Middle frontal gyrus (tissue), 1 donor: ENCODE data around the gene RARB.

Source experiments
- DNase-seq: peaks from one replicate; pipeline ENCODE4 v3.0.0-alpha.2; 2015; ENCODE audit warnings: low spot score; ENCODE audit errors: extremely low spot score

Gene RARB

DNA sequence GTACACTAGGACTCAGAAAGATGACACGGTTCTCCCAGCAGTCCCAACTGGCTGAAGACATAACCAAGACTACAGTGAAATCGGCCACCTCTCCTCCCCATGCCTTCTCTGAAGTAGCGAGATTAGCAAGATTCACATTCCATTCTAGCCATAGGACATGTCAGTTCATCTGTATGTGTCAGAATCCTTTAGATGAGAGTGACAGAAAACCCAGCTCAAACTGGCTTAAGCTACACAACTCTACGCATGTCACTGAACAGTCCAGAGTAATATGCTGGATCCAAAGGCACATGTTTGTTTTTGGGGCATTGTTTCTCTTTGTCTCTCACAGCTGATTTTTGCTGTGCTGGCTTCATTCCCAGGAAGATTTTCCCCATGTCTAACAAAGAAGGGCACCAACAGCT lies 75.8 kb downstream of the RARB start:
- DNase-seq: no peak

DNA sequence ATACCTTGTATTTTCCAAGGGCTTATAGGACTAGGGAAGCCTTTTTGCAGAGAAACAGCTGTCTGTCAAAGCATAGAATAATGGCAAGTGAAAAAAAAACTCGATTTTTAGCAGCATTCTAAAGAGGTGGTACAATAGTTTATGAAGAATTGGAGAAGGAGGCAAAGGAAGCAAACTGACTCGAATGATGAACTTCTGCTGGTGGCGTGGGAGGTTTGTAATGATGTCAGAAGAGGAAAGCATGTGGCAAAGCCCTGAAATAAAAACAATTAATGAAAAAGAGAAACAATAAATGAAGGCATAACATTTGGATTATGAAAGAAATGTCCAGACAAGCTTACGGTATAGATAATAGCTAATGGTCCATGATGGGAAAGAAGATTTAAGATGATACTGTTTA lies 77.5 kb downstream of the RARB start:
- DNase-seq: no peak

DNA sequence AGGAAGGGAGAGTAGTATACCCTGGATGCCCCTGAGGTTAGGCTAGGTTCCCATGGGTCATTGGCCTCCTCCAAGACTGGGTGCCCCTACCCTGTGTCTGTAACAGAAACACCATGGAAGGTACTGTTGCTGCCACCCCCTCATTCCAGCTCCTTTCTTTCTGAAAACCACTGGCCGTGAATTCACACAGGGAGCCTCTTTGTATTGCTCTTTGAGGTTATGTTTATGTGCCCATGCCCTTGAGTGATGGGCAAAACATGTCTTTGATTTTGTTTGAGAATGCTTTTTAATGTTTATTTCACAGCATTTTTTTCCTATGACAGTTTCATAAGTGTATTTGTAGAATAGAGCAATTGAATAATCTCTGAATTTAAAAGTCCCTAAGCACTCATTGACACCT lies 79.7 kb downstream of the RARB start:
- no peak for DNase-seq

DNA sequence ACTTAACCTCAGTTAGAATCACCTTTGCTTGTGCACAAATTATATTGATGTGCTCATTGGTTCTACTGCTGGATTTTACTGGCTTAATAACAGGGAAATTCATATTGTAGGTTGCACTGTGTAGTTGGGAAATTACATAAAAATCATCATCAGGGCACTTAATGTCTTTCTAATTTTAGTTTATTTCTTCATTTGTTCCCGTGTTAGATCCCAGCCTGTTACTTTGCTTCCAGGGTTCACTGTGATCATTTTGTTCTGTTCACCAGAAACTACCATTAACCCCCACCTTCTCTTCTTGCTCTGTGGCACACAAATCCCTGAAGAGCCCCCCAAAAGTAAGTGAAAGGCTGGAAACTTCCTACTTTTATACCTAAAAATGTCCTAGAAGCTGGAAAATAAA lies 80.4 kb downstream of the RARB start:
- no peak for DNase-seq

DNA sequence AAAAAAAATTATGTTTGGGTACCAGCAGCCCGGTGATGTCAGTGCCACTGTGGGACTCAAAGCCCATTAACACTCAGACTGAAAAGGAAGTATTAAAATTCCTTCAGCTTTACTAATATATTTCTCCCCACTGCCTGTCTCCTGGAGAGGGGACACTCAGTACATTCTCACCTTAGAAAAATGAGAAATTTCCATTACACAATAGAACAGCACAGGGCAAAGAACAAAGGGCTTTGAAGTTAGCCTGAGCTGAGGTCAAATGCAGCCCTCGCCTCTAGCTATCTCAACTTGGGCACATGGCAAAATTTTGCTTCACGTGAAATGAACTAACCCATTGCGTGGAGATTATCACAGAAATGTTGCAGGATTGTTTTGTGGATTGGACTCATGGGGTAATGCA lies 80.8 kb downstream of the RARB start:
- no peak for DNase-seq

DNA sequence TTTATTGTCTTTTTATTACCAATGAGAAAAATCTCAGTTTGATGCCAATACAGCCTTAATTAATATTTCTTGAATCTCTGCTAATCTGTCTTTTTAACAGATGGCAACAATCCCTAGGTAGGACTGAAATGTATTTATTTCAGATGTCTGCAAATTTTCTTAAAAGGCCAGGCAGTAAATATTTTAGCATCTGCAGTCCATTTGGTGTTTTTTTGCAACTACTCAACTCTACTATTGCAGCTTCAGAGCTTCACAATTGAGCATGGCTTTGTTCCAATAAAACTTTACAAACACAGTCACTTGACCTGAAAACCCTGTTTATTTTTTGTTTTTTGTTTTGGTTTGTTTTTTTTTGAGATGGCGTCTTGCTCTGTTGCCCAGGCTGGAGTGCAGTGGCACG lies 82.7 kb downstream of the RARB start:
- no peak for DNase-seq

DNA sequence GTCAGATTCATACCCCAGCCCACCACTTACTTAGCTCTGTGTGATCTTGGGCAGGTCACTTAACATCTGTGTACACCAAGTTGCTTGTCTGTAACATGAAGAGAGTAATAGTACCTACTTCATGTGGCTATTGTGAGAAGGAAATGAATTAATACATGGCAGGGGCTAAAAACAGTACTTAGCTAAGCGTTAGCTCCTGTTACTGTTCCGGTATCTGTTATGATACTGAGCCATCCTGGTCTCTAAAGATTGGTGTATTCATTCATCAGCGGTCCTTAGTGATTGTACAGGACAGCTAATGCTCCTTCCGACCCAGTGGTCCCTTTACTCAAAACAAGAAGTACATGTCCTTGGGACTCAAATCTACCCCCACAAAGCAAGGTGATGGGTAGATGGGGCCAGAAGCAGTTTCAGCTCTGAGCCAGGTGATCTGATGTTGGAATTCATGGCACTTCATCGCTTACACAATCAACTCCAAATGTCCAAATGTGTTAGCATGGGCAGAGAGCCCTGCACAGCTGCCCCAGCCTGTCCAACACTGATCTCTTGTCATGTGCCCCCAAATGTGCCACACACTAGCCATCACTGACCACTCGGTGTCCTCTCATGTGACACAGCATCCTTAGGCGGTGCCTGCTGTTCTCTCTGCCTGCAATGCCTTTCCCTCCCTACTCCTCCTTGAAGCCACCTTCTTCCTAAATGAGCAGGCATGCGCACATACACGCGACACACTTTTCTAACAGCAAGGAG lies 84.1 kb downstream of the RARB start:
- DNase-seq: no peak

DNA sequence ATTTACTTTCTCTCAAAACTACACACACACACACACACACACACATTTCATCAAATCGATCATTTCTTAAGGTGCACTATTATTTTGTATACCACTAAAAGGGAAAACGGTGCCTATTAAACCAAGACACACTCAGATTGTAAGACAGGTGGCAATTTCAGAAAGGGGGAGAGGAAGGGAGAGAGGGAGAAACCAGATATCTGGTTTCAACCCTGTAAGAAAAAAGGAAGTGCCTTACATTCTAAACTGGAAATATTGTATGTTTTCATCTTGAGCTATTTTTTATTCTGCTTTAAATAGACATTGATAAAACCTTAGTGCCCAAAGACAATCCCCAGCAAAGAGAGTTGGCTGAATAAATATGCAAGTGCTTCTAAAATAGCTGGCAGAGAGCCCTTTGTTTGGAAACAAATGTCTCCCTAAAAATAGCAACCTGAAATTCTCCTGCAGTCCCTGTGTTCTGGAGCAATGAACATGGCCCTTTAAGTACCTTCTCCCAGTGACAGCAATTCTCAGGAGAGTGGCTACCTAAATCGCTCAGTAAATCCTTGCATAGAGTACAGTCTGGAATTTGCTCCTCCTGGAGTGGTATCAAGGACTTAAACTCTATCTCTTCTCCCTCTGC lies 85.7 kb downstream of the RARB start:
- no peak for DNase-seq

DNA sequence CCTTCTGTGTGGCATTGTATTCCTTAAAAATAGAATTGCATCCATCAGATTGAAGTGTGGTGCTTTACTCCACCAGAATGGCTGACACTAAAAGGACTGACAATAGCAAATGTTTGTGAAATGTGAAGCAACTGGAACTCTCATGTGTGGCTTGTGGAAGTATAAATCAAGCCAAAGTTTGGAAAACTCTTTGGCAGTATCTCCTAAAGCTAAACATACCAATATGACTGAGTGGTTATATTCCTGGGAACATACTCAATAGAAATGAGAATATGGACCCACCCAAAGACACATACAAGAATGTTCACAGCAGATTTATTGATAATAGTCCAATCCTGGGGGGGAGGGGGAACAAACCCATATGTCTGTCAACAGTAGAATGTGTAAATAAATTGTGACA lies 87.1 kb downstream of the RARB start:
- no peak for DNase-seq

DNA sequence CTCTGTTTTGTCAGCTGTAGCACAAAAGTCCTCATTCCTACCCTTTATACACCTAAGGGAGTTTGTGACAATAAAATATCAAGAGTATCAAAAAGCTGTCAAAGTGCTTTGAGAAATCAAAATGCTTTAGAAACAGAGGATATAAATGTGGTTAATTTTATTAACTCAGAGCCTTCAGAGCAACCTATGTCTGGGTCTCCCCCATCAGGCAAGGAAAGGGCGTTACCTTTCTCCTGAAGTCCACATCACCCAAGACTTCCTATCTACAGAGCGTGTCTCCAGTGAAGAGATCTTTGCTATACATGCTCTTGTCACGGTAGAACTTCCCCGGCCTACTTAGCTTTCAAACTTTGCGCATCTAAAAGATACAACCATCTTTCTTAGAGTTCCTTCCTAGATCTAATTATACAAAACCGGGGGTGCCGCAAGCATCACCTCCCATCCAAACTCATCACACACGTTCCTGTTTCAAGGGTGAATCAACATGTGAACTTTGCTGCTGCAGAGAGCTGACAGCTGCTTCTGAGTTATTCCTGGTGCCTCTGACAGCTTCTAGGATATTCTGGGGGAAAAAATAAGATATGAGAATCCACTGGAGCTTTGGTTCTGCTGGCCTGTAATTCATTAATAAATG lies 93.0 kb downstream of the RARB start:
- no peak for DNase-seq

DNA sequence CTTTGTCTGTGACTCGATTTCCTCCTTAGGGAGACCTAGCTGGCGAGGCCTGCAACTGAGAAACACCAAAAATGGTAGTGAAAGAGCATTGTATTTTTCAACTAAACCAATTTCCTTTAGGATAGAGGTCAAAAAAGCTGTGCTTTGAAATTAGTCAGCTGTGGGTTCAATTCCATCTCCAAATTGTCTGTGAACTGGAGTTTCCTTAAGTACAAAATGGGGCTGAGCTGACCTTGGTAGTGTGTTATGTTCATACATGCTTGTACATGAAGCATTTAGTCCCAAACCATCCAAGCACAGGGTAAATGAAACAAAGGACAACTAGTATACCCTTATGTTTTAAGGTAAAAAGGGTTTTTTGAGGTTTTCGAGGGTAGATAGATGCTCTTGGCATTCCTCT lies 99.3 kb downstream of the RARB start:
- DNase-seq: no peak

DNA sequence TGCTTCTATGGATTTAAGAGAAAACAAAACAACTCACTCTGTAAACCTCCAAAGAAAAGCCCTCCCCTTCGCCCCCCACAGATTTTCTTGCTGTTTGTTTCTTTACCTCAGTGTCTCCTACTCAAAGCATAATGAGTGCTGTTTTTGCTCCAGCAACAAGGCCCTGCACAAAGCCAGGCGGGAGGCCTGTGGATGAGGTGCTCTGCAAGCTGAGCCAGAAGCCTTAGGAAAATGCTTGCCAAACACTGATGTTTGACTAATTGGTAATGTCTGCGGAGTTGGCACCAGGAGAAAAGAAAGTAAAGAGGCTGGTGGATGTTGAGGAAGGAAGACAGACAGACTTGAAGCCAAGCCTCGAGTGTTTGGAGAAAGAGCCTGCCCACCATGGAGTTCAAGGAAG lies 99.7 kb downstream of the RARB start:
- DNase-seq: no peak

DNA sequence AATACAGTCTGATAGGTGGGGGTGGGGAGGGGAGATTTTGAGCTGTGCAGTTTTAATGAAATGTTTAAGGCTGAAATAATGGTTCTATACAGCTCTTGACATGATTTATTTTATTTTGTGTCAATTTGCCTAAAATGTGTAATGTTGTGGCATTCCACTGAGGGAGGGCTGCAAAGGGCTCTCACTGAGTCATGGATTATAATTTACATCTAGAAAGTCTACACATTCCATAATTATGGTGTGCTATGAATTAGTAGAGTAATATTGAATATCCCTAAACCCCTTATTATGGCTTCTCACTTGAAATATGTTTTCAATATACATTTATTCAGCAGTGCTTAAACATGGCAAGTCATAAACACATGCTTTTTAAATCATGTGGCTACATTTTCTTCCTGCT lies 103.9 kb downstream of the RARB start:
- no peak for DNase-seq

DNA sequence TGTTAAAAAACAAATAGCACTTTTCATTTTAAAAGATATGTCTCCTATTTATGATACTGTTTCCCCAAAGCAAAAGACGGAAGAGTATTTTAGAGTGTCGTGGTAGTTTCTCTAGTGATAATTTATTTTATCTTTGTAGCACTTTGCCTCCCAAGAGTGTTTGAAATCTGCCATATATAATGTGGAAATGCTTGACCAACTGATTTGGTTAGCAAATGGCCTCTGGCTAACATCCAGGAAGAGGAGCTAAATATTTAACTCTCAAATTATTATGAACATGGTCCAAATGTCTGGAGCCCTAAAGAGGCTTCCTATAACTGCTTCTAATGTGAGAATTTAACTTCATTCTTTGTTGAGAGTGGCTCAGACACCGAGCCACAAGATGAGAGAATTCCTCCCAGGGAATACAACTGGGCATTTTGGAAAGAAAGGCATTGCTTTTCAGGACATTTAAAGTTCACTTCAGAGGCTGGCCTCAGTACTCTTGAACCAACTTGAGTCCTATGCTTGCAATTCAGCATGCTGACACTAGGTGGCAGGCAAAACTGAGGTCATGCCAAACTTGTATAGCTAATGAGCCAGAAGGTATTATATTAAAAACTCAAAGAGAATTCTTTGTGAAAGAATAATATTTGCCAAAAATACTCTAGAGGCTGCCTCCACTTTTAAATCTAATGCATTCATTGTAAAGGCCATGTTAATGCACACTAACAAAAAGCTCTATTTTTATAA lies 104.5 kb downstream of the RARB start:
- DNase-seq: no peak

DNA sequence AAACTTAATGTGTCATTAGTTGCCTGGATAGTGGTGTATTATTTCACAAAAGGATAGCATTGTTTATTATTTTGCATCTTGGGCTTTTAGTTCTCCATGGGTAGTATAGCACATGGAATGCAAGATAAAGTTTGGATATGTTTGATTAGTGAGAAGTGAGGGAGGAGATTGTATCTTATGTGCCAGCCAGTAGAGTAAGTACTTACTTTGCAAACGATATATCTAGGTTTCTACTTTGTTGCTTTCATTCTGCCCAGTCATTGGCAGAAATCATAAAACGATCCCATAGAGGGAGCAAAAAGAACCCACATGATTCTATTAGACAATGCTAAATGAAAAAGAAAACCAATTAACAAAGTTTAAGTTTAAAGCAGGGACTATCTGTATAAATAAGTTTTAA lies 105.3 kb downstream of the RARB start:
- no peak for DNase-seq

DNA sequence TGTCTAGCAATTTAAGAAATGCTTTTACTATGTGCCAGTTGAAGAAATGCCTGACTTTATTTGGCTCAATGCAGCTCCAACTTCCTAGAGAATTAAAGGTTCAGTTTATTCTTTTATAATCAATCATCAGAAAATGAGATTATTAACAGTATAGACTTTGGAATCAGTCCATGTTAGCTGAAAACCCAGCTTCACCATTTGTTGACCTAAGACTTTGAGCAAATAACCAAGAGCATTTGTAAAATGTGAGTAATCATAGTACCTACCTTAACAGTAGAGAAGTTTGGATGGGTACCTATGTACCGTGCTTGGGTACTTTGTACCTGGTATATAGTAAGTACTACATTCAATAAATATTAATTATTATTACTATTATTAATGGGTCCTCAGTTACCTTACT lies 105.9 kb downstream of the RARB start:
- no peak for DNase-seq

DNA sequence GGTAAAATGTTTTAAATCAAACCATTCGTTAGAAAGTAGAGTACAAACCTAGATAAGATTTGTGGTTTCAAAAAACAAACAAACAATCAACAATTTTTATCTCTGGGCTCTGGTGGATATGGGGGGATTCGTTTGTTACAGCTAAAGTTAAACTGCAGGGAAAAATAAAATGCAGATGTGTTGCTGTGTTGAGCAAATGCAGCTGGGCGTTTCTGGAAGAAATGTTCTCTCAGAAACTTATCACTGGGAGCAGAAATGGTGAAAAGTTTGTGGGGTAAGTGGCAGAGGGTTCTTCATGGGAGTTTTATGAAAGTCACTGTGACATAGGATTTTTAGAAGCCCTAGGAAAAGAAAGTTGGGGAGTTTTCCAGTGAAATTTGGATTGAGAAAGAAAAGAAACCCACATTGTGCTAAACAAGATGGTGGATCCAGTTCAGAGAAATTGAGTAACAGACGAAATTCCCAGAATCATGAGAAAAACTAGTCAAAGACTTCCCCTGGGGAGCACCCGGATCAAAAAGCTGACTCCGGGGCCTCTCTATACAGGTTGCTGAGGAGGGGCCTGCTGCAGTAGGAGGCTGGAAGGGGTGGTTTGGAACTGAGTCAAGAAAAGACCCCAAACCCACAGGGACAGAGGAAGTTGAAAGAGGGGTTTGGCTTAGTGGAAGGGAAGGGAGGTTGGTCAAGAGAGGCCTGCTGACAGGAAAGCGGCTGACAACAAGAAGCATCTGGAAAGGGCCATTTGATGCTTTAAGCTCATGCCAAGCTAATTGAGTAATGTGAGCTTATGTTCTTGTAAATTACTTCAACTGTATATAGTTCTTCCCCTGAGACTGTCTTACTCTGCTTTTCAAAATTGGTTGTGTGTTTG lies 108.7 kb downstream of the RARB start:
- no peak for DNase-seq

DNA sequence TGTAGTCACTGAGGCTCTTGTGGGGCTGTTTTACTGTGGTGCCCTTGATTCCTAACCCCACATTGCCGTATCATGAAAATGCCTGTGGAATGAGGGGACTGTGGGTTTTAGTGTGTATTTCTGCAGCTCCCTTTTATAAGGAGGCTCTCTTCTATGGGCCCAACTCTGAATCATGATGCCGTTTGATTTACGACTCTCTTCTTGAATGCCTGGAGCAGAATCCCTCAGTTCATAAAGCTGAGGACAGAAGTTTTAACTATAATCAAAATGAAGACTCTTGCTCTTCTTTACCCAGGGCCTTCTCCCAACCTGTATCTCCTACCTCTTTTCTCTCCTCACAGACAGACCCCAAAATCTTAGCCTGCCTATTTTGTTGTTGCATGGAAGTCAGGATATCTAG lies 109.5 kb downstream of the RARB start:
- no peak for DNase-seq

DNA sequence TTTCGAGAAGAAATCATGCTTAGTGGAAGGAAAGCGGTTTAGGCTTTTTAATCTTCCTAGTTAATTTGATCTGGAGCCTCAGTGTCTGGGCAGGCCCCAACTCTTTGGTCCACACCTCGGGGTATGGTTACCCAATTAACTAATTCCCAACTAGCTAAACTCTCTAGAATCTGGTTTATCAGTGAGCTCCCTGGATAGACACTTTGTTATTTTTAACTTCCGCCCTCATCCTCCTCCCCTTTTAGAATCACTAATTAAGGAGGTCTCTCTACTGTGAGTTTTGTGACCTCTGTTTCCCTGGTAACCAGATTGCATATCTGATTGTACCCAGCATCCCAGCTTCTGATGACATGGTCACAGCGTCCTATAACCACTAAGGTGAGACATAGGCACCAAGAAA lies 112.2 kb downstream of the RARB start:
- DNase-seq: no peak

DNA sequence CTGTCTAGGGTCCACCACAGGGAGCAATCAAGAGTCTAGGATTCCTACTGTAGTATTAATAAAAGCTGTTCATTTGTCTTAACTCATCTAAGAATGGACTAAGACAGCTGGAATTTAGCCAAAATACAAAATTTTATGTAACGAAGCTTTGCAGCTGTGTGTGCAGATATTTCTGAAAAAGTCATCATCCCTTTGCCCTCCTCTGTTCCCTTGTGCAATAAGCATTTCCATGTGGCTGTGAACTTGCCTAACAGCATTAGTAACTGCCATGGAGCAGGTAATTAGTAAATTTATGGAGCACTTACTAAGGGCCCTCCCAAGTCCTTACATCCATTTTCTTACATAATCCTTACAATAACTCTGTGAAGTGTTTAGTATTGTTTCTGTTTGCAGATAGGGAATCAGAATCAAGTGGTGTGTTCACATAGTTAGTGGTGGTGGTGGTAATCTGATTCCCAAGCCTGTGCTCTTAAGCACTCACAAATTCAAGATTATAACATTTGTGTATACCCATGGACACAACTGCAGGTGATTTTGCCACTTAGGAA lies 114.5 kb downstream of the RARB start:
- no peak for DNase-seq

DNA sequence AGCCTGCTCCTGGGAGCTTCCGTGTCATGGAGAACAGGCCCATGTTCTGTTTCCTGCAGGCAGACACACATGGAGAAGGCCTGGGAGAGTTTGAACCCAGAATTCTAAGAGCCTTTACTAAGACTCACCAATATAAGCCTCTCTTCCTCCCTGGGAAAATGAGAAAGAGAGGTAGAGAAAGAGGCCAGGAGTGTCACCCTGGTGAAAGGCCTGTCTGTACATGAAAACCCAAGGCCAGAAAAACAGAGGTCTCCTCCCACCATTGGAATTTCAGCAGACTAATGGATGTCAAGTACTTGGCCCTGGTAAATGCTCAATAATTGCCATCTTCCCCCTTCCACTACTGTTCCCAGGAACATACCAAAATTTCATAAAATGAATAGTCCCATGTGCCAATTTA lies 119.0 kb downstream of the RARB start:
- DNase-seq: no peak
